Erythroblast (primary cell): ENCODE results near the gene FAM181A.

Source experiments
- GATA1 ChIP-seq: IDR thresholded peaks from 2 replicates; pipeline ENCODE4 v1.6.1; 2011; ENCODE audit warnings: low read depth, mild to moderate bottlenecking, control low read depth, low read length, moderate library complexity
- POLR2A ChIP-seq: IDR thresholded peaks from 2 replicates; pipeline ENCODE4 v1.6.1; 2011; ENCODE audit warnings: mild to moderate bottlenecking, low read length

GRCh38 chr14:93946541-93947090 is 19.5 kb downstream of the FAM181A start:
- TF ChIP-seq POLR2A (no peak), GATA1 (no peak)
